H1 (cell line): ENCODE measurements around the gene FLRT2. TPM values are rescaled to one million over a fixed set of nuclear protein-coding genes. Genes with fewer than 3 reads are reported as not detected.

ENCODE experiments used
- CTCF ChIA-PET: fragments of 300-600 bp; sonication (Branson Sonifier 250); formaldehyde crosslinking; loops from one replicate; lab custom pipeline; 2021; ENCODE audit not compliant: partially characterized antibody; lab: Charles Lee
- POLR2A ChIA-PET: fragments of 300-600 bp; sonication (Branson Sonifier 250); formaldehyde crosslinking; loops from one replicate; lab custom pipeline; 2021; ENCODE audit warnings: inconsistent platforms; ENCODE audit not compliant: partially characterized antibody; lab: Charles Lee
- DNase-seq, 2 experiments: peaks; one replicate each; pipeline versions ENCODE4 v3.0.0 to v3.0.0-alpha.2; 2010 to 2022; ENCODE audit warnings: low spot score in 2 of 2, low read depth in 1 of 2, mixed read lengths in 1 of 2
- FAIRE-seq: peaks from 2 replicates; lab custom pipeline; 2011; peaks lifted over from hg19 to GRCh38; lab: Jason Lieb, UNC
- H2AFZ ChIP-seq: 2 replicates; pipeline ENCODE4 v1.8.1; 2012; ENCODE audit warnings: low read length, inconsistent platforms
- H2AK5ac ChIP-seq: 2 replicates; pipeline ENCODE4 v1.6.1; 2013; ENCODE audit warnings: low read depth, low read length
- H2BK120ac ChIP-seq: replicated peaks from 2 replicates; pipeline ENCODE3; 2013; ENCODE audit warnings: low read depth, low read length, inconsistent platforms
- H2BK12ac ChIP-seq: 2 replicates; pipeline ENCODE4 v1.6.1; 2013; ENCODE audit warnings: low read depth, low read length
- H2BK15ac ChIP-seq: 2 replicates; pipeline ENCODE4 v1.6.1; 2013; ENCODE audit warnings: low read length
- H2BK20ac ChIP-seq: 2 replicates; pipeline ENCODE4 v1.6.1; 2013; ENCODE audit warnings: low read length
- H2BK5ac ChIP-seq: 2 replicates; pipeline ENCODE4 v1.6.1; 2013; ENCODE audit warnings: low read depth, low read length
- H3K14ac ChIP-seq: 2 replicates; pipeline ENCODE4 v1.6.1; 2013; ENCODE audit warnings: inconsistent platforms; ENCODE audit not compliant: insufficient read length
- H3K18ac ChIP-seq: 2 replicates; pipeline ENCODE4 v1.6.1; 2013; ENCODE audit warnings: low read length; ENCODE audit errors: extremely low read depth
- H3K23ac ChIP-seq: 2 replicates; pipeline ENCODE4 v1.6.1; 2013; ENCODE audit warnings: inconsistent platforms; ENCODE audit not compliant: insufficient read length
- H3K23me2 ChIP-seq: 2 replicates; pipeline ENCODE4 v1.6.1; 2013; ENCODE audit warnings: low read depth, low read length
- H3K27ac ChIP-seq: 2 replicates; pipeline ENCODE4 v1.6.1; 2011; ENCODE audit warnings: low read depth, low read length, inconsistent platforms
- H3K27me3 ChIP-seq, 4 experiments: replicated peaks in 1 of 4; 1 replicate in 1 of 4; 2 replicates in 3 of 4; pipeline versions ENCODE4 v1.6.1 to v1.8.1; 2011 to 2013; ENCODE audit warnings: low read length in 3 of 4, mild to moderate bottlenecking in 3 of 4, inconsistent platforms in 2 of 4, mixed read lengths in 2 of 4, moderate library complexity in 1 of 4; ENCODE audit not compliant: control insufficient read depth in 3 of 4, insufficient read depth in 3 of 4; ENCODE audit errors: extremely low read depth in 1 of 4
- H3K36me3 ChIP-seq, 4 experiments: 2 replicates each; pipeline versions ENCODE4 v1.6.1 to v1.8.1; 2011 to 2013; ENCODE audit warnings: mild to moderate bottlenecking in 4 of 4, low read length in 3 of 4, moderate library complexity in 2 of 4, control low read depth in 1 of 4, inconsistent platforms in 1 of 4; ENCODE audit not compliant: insufficient read depth in 4 of 4, control insufficient read depth in 2 of 4
- H3K4ac ChIP-seq: replicated peaks from 2 replicates; pipeline ENCODE3; 2013; ENCODE audit warnings: low read length, low read depth, mixed read lengths, inconsistent platforms; ENCODE audit not compliant: insufficient read length
- H3K4me1 ChIP-seq, 4 experiments: replicated peaks in 1 of 4; 1 replicate in 1 of 4; 2 replicates in 3 of 4; pipeline versions ENCODE4 v1.6.1 to v1.8.1; 2011 to 2013; ENCODE audit warnings: low read length in 3 of 4, inconsistent platforms in 2 of 4, mixed read lengths in 1 of 4; ENCODE audit not compliant: insufficient read depth in 4 of 4, control insufficient read depth in 3 of 4
- H3K4me2 ChIP-seq, 2 experiments: 2 replicates each; pipeline versions ENCODE4 v1.6.1 to v1.8.1; 2011 to 2013; ENCODE audit warnings: low read depth in 2 of 2, low read length in 2 of 2, control low read depth in 1 of 2, inconsistent platforms in 1 of 2, mild to moderate bottlenecking in 1 of 2; ENCODE audit not compliant: insufficient read depth in 1 of 2
- H3K4me3 ChIP-seq, 4 experiments: fragments of 200-600, 300-600 bp in 1 of 4; sonication (generic), shearing (Covaris generic), sonication (Bioruptor Twin) in 1 of 4; 2 replicates each; pipeline versions ENCODE4 v1.5.1 to v1.8.1; 2011 to 2016; ENCODE audit warnings: low read length in 4 of 4, low read depth in 3 of 4, control low read depth in 2 of 4, inconsistent platforms in 2 of 4, mild to moderate bottlenecking in 2 of 4, mixed read lengths in 1 of 4, moderate library complexity in 1 of 4; ENCODE audit not compliant: insufficient read depth in 2 of 4; ENCODE audit errors: extremely low read depth in 1 of 4
- H3K56ac ChIP-seq: replicated peaks from 2 replicates; pipeline ENCODE3; 2013; ENCODE audit warnings: low read depth, mild to moderate bottlenecking, mixed read lengths, low read length, inconsistent platforms; ENCODE audit not compliant: insufficient read length
- H3K79me1 ChIP-seq: 2 replicates; pipeline ENCODE4 v1.6.1; 2013; ENCODE audit warnings: low read depth, low read length, control low read depth
- H3K79me2 ChIP-seq, 2 experiments: 2 replicates each; pipeline versions ENCODE4 v1.6.1 to v1.8.1; 2012 to 2013; ENCODE audit warnings: low read length in 2 of 2, mild to moderate bottlenecking in 2 of 2, inconsistent platforms in 1 of 2; ENCODE audit not compliant: insufficient read depth in 2 of 2, control insufficient read depth in 1 of 2
- H3K9ac ChIP-seq, 4 experiments: replicated peaks in 1 of 4; 1 replicate in 1 of 4; 2 replicates in 3 of 4; pipeline versions ENCODE4 v1.6.1 to v1.8.1; 2011 to 2013; ENCODE audit warnings: low read depth in 3 of 4, low read length in 3 of 4, control low read depth in 2 of 4, mild to moderate bottlenecking in 2 of 4, moderate library complexity in 2 of 4, inconsistent platforms in 1 of 4; ENCODE audit errors: extremely low read depth in 1 of 4
- H3K9me3 ChIP-seq, 2 experiments: 2 replicates each; pipeline versions ENCODE4 v1.6.1 to v1.8.1; 2012 to 2013; ENCODE audit warnings: mild to moderate bottlenecking in 2 of 2, moderate library complexity in 2 of 2, control low read depth in 1 of 2, inconsistent platforms in 1 of 2, low read depth in 1 of 2, low read length in 1 of 2, mixed read lengths in 1 of 2; ENCODE audit not compliant: insufficient read depth in 2 of 2
- H4K20me1 ChIP-seq, 2 experiments: replicated peaks in 1 of 2; 2 replicates each; pipeline versions ENCODE3 to v1.8.1; 2011 to 2013; ENCODE audit warnings: inconsistent platforms in 2 of 2, low read length in 2 of 2, mild to moderate bottlenecking in 1 of 2; ENCODE audit not compliant: insufficient read depth in 2 of 2, control insufficient read depth in 1 of 2
- H4K5ac ChIP-seq: 2 replicates; pipeline ENCODE4 v1.6.1; 2013; ENCODE audit warnings: low read length, low read depth, mixed read lengths, inconsistent platforms; ENCODE audit not compliant: insufficient read length
- H4K8ac ChIP-seq: 2 replicates; pipeline ENCODE4 v1.8.0; 2013; ENCODE audit warnings: mild to moderate bottlenecking, moderate library complexity, low read length, inconsistent platforms; ENCODE audit not compliant: insufficient read depth; ENCODE audit errors: extremely low read depth
- H4K91ac ChIP-seq: replicated peaks from 2 replicates; pipeline ENCODE3; 2013; ENCODE audit warnings: low read length, mixed read lengths, inconsistent platforms; ENCODE audit not compliant: insufficient read length
- JUN ChIP-seq: IDR thresholded peaks from 2 replicates; pipeline ENCODE4 v1.6.1; 2011; ENCODE audit warnings: low read depth, mild to moderate bottlenecking, improper control_type of control experiment, low read length
- POLR2A ChIP-seq, 2 experiments: IDR thresholded peaks; 1 replicate in 1 of 2; 2 replicates in 1 of 2; pipeline ENCODE4 v1.6.1; 2011; ENCODE audit warnings: low read depth in 2 of 2, low read length in 2 of 2, mild to moderate bottlenecking in 2 of 2; ENCODE audit errors: control extremely low read depth in 1 of 2
- RAD21 ChIP-seq, 2 experiments: IDR thresholded peaks in 1 of 2; conservative IDR thresholded peaks in 1 of 2; 2 replicates each; pipeline ENCODE4 v1.6.1; 2011; ENCODE audit warnings: low read depth in 2 of 2, low read length in 2 of 2, improper control_type of control experiment in 1 of 2, inconsistent platforms in 1 of 2, mild to moderate bottlenecking in 1 of 2, moderate library complexity in 1 of 2
- RXRA ChIP-seq: IDR thresholded peaks from 2 replicates; pipeline ENCODE4 v1.6.1; 2011; ENCODE audit warnings: low read depth, mild to moderate bottlenecking, low read length, moderate library complexity; ENCODE audit not compliant: insufficient read depth
- SIX5 ChIP-seq: IDR thresholded peaks from 2 replicates; pipeline ENCODE4 v1.6.1; 2011; ENCODE audit warnings: mild to moderate bottlenecking, low read depth, low read length
- SP1 ChIP-seq: IDR thresholded peaks from 2 replicates; pipeline ENCODE4 v1.6.1; 2011; ENCODE audit warnings: low read depth, low read length
- WGBS, 2 experiments: shearing (Covaris generic) in 1 of 2; methylation state at CpG; one replicate each; pipeline versions ENCODE4 v1.1.6 to v1.1.7; 2013 to 2015; ENCODE audit warnings: low lambda C conversion rate in 2 of 2, mixed read lengths in 2 of 2, inconsistent platforms in 1 of 2, low coverage in 1 of 2, missing lambda C conversion rate in 1 of 2; ENCODE audit not compliant: insufficient replicate concordance in 2 of 2, insufficient coverage in 1 of 2, insufficient read length in 1 of 2; ENCODE audit errors: extremely low coverage in 1 of 2, missing lambda C conversion rate in 1 of 2; 5-methylcytosine and 5-hydroxymethylcytosine counted together
- polyA plus RNA-seq, 7 experiments: library from polyadenylated mRNA; depleted of rRNA in 3 of 7; stranded (reverse) in 5 of 7; unstranded in 2 of 7; fragments of >200 nt in 5 of 7; fragments of 200-250 nt in 2 of 7; gene quantifications; 1 replicate in 5 of 7; 2 replicates in 1 of 7; 4 replicates in 1 of 7; pipeline versions ENCODE4 v1.2.1 to v1.2.3, GENCODE V29; 2011 to 2013; ENCODE audit warnings: missing spikeins in 2 of 7, mixed read lengths in 2 of 7
- total RNA-seq: library from RNA; stranded (reverse); fragmentation: NEBNext Ultra II Directional; extraction: Animal tissue kit (Norgen Biotek cat#: 25700); gene quantifications from 2 replicates; pipeline ENCODE4 v1.2.1, GENCODE V29; 2021

Gene FLRT2
- total and polyA plus RNA-seq, 2 of the 8 experiments (the other 6 are each of a cell fraction or from before 2014, with no cell fraction given) = 2.4 to 6.9 TPM

GRCh38 chr14:85512451-85512850 is 17.5 kb upstream of the FLRT2 start:
- no peaks in the 10 kb centered on the region for H4K20me1 ChIP-seq
- no peaks in the 10 kb centered on the region for H3K79me2 ChIP-seq
- H4K8ac ChIP-seq = no peak overlapping the region
- H3K14ac ChIP-seq = no peak overlapping the region
- no peak overlapping the region for H2AK5ac ChIP-seq
- H4K5ac ChIP-seq = no peak overlapping the region
- H4K91ac ChIP-seq = no peak overlapping the region
- H2BK20ac ChIP-seq = no peak overlapping the region
- H3K9ac ChIP-seq = no peak overlapping the region
- H3K56ac ChIP-seq = no peak overlapping the region
- H3K4me2 ChIP-seq = no peak overlapping the region
- no peaks in the 10 kb centered on the region for H3K27me3 ChIP-seq
- no peaks in the 10 kb centered on the region for H3K36me3 ChIP-seq
- no peaks in the 10 kb centered on the region for H3K9me3 ChIP-seq
- CTCF ChIA-PET = no interaction called here
- no peaks in the 10 kb centered on the region for H3K4me1 ChIP-seq
- H3K18ac ChIP-seq = no peak overlapping the region
- no peaks in the 10 kb centered on the region; the same call in 1 of the 2 replicates for H3K23me2 ChIP-seq
- TF ChIP-seq RXRA (no peak), SP1 (no peak), JUN (no peak), SIX5 (no peak), RAD21 (IDR thresholded peaks at IDR 0.05 in 1 of 2, conservative IDR thresholded peaks at IDR 0.05 in 1 of 2; ENCODE audit: low read depth in 2 of 2, low read length in 2 of 2) (no peak), POLR2A (IDR thresholded peaks at IDR 0.05; ENCODE audit: control extremely low read depth in 1 of 2, low read depth in 2 of 2, low read length in 2 of 2) (no peak)
- H2BK5ac ChIP-seq = no peak overlapping the region
- H3K23ac ChIP-seq = no peak overlapping the region
- no peaks in the 10 kb centered on the region for H3K79me1 ChIP-seq
- no peak overlapping the region for H3K27ac ChIP-seq
- POLR2A ChIA-PET = no interaction called here
- H2BK15ac ChIP-seq = no peak overlapping the region
- FAIRE-seq = no peak
- DNase-seq = no peak
- no peak overlapping the region for H3K4me3 ChIP-seq
- H2BK120ac ChIP-seq = no peak overlapping the region
- 98% methylated on average over 2 of the region's 2 CpGs; no CpG with 5 or more reads in 1 of the 2 experiments for WGBS, 2 experiments
- no peak overlapping the region for H2BK12ac ChIP-seq
- no peak overlapping the region for H3K4ac ChIP-seq
- no peak overlapping the region for H2AFZ ChIP-seq
